ENCODE results near the gene TXLNB.

GRCh38 chr6:139341060-139341459 is 49.3 kb upstream of the TXLNB start:
- TF ChIP-seq TAF1 (IDR thresholded peaks at IDR 0.05; ENCODE audit: low read depth, low read length) (no peak), POLR2AphosphoS5 (IDR thresholded peaks at IDR 0.05; ENCODE audit: low read depth, low read length) (no peak), POLR2A (IDR thresholded peaks at IDR 0.05; ENCODE audit: low read depth, low read length) (no peak), PAX5 (IDR thresholded peaks at IDR 0.05; ENCODE audit: insufficient read depth, low read length, severe bottlenecking) (no peak)

Data from GM12891 (cell line).